A549 (cell line): ENCODE data around the gene ETFB. TPM values are rescaled to one million over a fixed set of nuclear protein-coding genes. Genes with fewer than 3 reads are reported as not detected.

Experiments used
- ATAC-seq, 2 experiments: fragments of 200-7000 bp in 1 of 2; fragments of >200 bp in 1 of 2; cut with Nextera tagmentation in 1 of 2; cut with Tn5 transposase in 1 of 2; 3 replicates each; pipeline versions ENCODE4 v1.8.0 to v1.9.1; 2018 to 2020; ENCODE audit warnings: mild to moderate bottlenecking in 1 of 2, moderate library complexity in 1 of 2
- CTCF ChIA-PET: fragments of 300-600 bp; sonication (Branson Sonifier 250); formaldehyde crosslinking; extraction: SDS; loops from one replicate; lab custom pipeline; 2021; ENCODE audit warnings: antibody characterized with exemption, inconsistent platforms; lab: Yijun Ruan, JAX
- POLR2A ChIA-PET: fragments of 350-600 bp; formaldehyde crosslinking; extraction: SDS; loops from one replicate; lab custom pipeline; 2021; ENCODE audit warnings: antibody characterized with exemption, inconsistent platforms; lab: Yijun Ruan, JAX
- DNase-seq, 2 experiments: peaks; one replicate each; pipeline versions ENCODE4 v3.0.0 to v3.0.0-alpha.2; 2011 to 2016; ENCODE audit warnings: low read depth in 1 of 2, low spot score in 1 of 2
- FAIRE-seq: peaks from 2 replicates; lab custom pipeline; 2011; peaks lifted over from hg19 to GRCh38; lab: Jason Lieb, UNC
- H3K27ac ChIP-seq, 2 experiments: fragments of >200 bp; sonication (Bioruptor Twin); formaldehyde crosslinking; 3 replicates each; pipeline ENCODE4 v1.5.1; 2016 to 2017
- H3K4me1 ChIP-seq: fragments of >200 bp; sonication (Bioruptor Twin); formaldehyde crosslinking; 3 replicates; pipeline ENCODE4 v1.6.1; 2016
- H3K4me2 ChIP-seq: fragments of >200 bp; sonication (Bioruptor Twin); formaldehyde crosslinking; 3 replicates; pipeline ENCODE4 v1.6.1; 2016
- H3K4me3 ChIP-seq: fragments of >200 bp; sonication (Bioruptor Twin); formaldehyde crosslinking; 3 replicates; pipeline ENCODE4 v1.5.1; 2016
- H3K9me3 ChIP-seq: fragments of >200 bp; sonication (Bioruptor Twin); formaldehyde crosslinking; 3 replicates; pipeline ENCODE4 v1.6.1; 2016
- CBX2 ChIP-seq: fragments of 200-600 bp; sonication (generic); IDR thresholded peaks from 2 replicates; pipeline ENCODE4 v1.6.1; 2016; ENCODE audit warnings: low read depth, mild to moderate bottlenecking, borderline replicate concordance
- CHD2 ChIP-seq: fragments of 150-350 bp; IDR thresholded peaks from 2 replicates; pipeline ENCODE4 v1.6.1; 2014; ENCODE audit warnings: low read length; ENCODE audit not compliant: partially characterized antibody
- FOSL2 ChIP-seq, 2 experiments: fragments of 450-650 bp in 1 of 2; fragments of >200 bp in 1 of 2; sonication (Bioruptor Twin) in 1 of 2; formaldehyde crosslinking; IDR thresholded peaks; 2 replicates each; pipeline versions ENCODE4 v1.5.0 to v1.6.1; 2016 to 2020; ENCODE audit warnings: mild to moderate bottlenecking in 1 of 2, moderate library complexity in 1 of 2
- HMGXB4 ChIP-seq: fragments of 250-450 bp; sonication (Bioruptor Pico); IDR thresholded peaks from 2 replicates; pipeline ENCODE4 v1.5.0; 2021; ENCODE audit warnings: mild to moderate bottlenecking, moderate library complexity, borderline replicate concordance
- JUNB ChIP-seq: fragments of >200 bp; sonication (Bioruptor Twin); formaldehyde crosslinking; IDR thresholded peaks from 2 replicates; pipeline ENCODE4 v1.6.1; 2016
- KDM1A ChIP-seq: fragments of 200-600 bp; sonication (generic); IDR thresholded peaks from 2 replicates; pipeline ENCODE4 v1.6.1; 2016; ENCODE audit warnings: low read depth, mild to moderate bottlenecking
- MAX ChIP-seq: IDR thresholded peaks from 2 replicates; pipeline ENCODE4 v1.6.1; 2012
- MAZ ChIP-seq: fragments of 150-350 bp; IDR thresholded peaks from 2 replicates; pipeline ENCODE4 v1.6.1; 2014; ENCODE audit warnings: antibody characterized with exemption, low read depth, low read length, borderline replicate concordance
- POLR2A ChIP-seq: IDR thresholded peaks from 2 replicates; pipeline ENCODE4 v1.6.1; 2012; ENCODE audit warnings: mild to moderate bottlenecking, low read length
- RAD21 ChIP-seq, 2 experiments: fragments of >200 bp in 1 of 2; sonication (Bioruptor Twin) in 1 of 2; formaldehyde crosslinking in 1 of 2; IDR thresholded peaks in 1 of 2; conservative IDR thresholded peaks in 1 of 2; 2 replicates in 1 of 2; 3 replicates in 1 of 2; pipeline ENCODE4 v1.6.1; 2012 to 2018; ENCODE audit warnings: inconsistent platforms in 1 of 2
- SMC3 ChIP-seq: fragments of >200 bp; sonication (Bioruptor Twin); formaldehyde crosslinking; IDR thresholded peaks from 3 replicates; pipeline ENCODE4 v1.6.1; 2018; ENCODE audit warnings: inconsistent platforms
- WGBS: methylation state at CpG from one replicate; pipeline ENCODE4 v1.1.6; 2017; ENCODE audit errors: missing lambda C conversion rate; 5-methylcytosine and 5-hydroxymethylcytosine counted together
- polyA plus RNA-seq, 4 experiments: library from polyadenylated mRNA; depleted of rRNA in 3 of 4; stranded (reverse); fragments of >200 nt; fragmentation: RNase III in 1 of 4; extraction: RNeasy Plus Mini Kit Qiagen cat#74134 plus additional on column Dnase treatment in 1 of 4; gene quantifications; 2 replicates in 3 of 4; 3 replicates in 1 of 4; pipeline ENCODE4 v1.2.3, GENCODE V29; 2011 to 2017

Gene ETFB
- polyA plus RNA-seq, 2 of the 4 experiments (the other 2 are of a cell fraction): 149 to 267 TPM

DNA sequence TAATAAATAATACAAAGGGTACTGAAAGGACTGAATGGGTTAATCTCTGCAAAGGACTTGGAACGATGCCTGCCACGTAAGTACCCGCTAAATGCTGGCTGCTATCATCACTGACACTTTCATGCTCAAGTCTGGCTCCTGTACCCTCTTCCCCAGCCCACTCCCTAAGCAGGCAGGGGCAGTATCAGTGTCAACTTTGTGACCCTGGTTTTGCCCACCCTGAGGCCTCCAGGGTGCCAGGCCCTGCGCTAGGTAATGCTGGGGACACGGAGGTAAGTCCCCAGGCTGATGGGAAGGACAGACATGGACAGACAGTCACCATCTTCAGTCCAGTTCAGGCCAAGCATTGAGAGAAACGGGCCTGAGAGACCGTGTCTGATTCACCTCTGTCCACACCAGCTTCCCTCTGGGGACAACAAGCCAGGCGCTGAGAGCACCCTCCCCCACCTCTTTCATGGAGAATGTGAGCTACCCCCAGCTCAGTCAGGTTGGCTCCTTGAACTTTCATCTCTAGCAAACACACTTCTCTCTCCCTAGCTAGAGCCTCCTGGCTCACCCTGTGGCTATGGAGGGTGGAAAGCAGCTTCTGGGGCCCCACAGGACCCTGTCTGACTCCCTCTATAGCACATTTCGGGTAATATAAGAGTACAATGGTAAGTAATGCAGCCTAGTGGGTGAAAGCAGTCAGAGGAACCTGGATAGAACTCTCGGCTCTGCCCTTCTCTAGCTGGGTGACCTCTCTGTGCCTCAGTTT, 800 bp downstream of the ETFB start:
- TF ChIP-seq POLR2A: 0 out of 2 replicates have a peak, but pooled peaks have one; percentile 23
- TF ChIP-seq KDM1A: no peak
- 0 out of 5 replicates have a peak, but pooled peaks of 1 of the 2 experiments have one; percentile 9 for TF ChIP-seq RAD21 (conservative IDR thresholded peaks at IDR 0.05 in 1 of 2, IDR thresholded peaks at IDR 0.05 in 1 of 2)
- Histone ChIP-seq H3K9me3 (no peaks in the 10 kb centered on the region), H3K4me2 (peak overlapping the region; percentile 90), H3K4me3 (peak overlapping the region; percentile 61), H3K27ac (peak overlapping the region; percentile 87 to 96), H3K4me1 (peaks cover 53% of the 10 kb centered on the region)
- WGBS: 6% methylated on average over 10 of the region's 10 CpGs
- FAIRE-seq: no peak
- peak; percentile 2 to 6; a peak in 4 of 6 replicates for ATAC-seq
- CTCF ChIA-PET: interaction anchor here (1.0 to 5.6 kb wide), 7 partner anchors 9 to 42 kb away, joined by 3 to 46 read pairs (median 3); partner anchors contain the start of gene VSIG10L
- DNase-seq: peak in 1 of 2 experiments; percentile 63
- POLR2A ChIA-PET: interaction anchor here (0.6 to 4.8 kb wide), 3 partner anchors 23 to 29 kb away, joined by 3 to 52 read pairs (median 7); partner anchors contain the start of gene VSIG10L

GRCh38 chr19:51364200-51365106, 1.7 kb downstream of the ETFB start:
- POLR2A ChIA-PET: interaction anchor here (4.8 kb wide), 1 partner anchor 25 kb away, joined by 52 read pairs; no protein-coding TSS in a partner anchor
- peaks cover 62% of the 10 kb centered on the region for H3K4me1 ChIP-seq
- ATAC-seq: no peak
- no peak for FAIRE-seq
- WGBS: 43% methylated on average over 15 of the region's 15 CpGs
- no peaks in the 10 kb centered on the region for H3K9me3 ChIP-seq
- no peak overlapping the region for H3K4me3 ChIP-seq
- H3K4me2 ChIP-seq: peak overlapping the region; percentile 90
- CTCF ChIA-PET: interaction anchor here (0.6 to 5.6 kb wide), 7 partner anchors 8 to 33 kb away, joined by 3 to 46 read pairs (median 4); partner anchors contain the start of gene VSIG10L
- peak overlapping the region; percentile 87 to 96 for H3K27ac ChIP-seq
- TF ChIP-seq JUNB (0 out of 2 replicates have a peak, but pooled peaks have one; percentile 13), FOSL2 (IDR thresholded peaks at IDR 0.05) (no peak), FOSL2 (CRISPR knock-in tag; IDR thresholded peaks at IDR 0.05) (peak; percentile 40; the same call in 1 of the 2 replicates), HMGXB4 (CRISPR knock-in tag) (no peak), MAX (peak; percentile 57)
- peak; percentile 50 to 70 for DNase-seq

GRCh38 chr19:51361239-51361638, 4.9 kb downstream of the ETFB start:
- FAIRE-seq: no peak
- WGBS: 88% methylated on average over 13 of the region's 13 CpGs
- no peak for DNase-seq
- Histone ChIP-seq H3K4me1 (peaks cover 73% of the 10 kb centered on the region), H3K9me3 (no peaks in the 10 kb centered on the region), H3K4me3 (no peak overlapping the region), H3K4me2 (no peak overlapping the region; the same call in 2 of the 3 replicates), H3K27ac (peak overlapping the region; percentile 87 to 96; a peak in 4 of 6 replicates)
- ChIA-PET CTCF (interaction anchor here (0.6 to 5.6 kb wide), 4 partner anchors 20 to 335 kb away, joined by 3 to 46 read pairs (median 3); partner anchors contain the start of gene VSIG10L), POLR2A (no interaction called here)
- TF ChIP-seq CHD2 (no peak), CBX2 (no peak), FOSL2 (IDR thresholded peaks at IDR 0.05) (no peak), FOSL2 (CRISPR knock-in tag; IDR thresholded peaks at IDR 0.05) (no peak), MAZ (no peak)
- no peak for ATAC-seq

GRCh38 chr19:51359294-51359693, 6.9 kb downstream of the ETFB start:
- Histone ChIP-seq H3K9me3 (no peaks in the 10 kb centered on the region), H3K4me3 (no peak overlapping the region), H3K27ac (peak overlapping the region; percentile 79 to 96), H3K4me2 (peak overlapping the region; percentile 52), H3K4me1 (peaks cover 67% of the 10 kb centered on the region)
- CTCF ChIA-PET: interaction anchor here (0.6 to 3.5 kb wide), 6 partner anchors 11 to 431 kb away, joined by 3 to 19 read pairs (median 4); partner anchors contain the start of gene VSIG10L
- 70% methylated on average over 4 of the region's 4 CpGs for WGBS
- DNase-seq (peak in 1 of 2 experiments; percentile 76), FAIRE-seq (no peak), ATAC-seq (peak; percentile 28 to 40; a peak in 4 of 6 replicates)
- POLR2A ChIA-PET: interaction anchor here (1.0 to 2.7 kb wide), 2 partner anchors 8 to 20 kb away, joined by 3 to 19 read pairs; no protein-coding TSS in a partner anchor
- TF ChIP-seq HMGXB4 (CRISPR knock-in tag) (no peak), SMC3 (0 out of 3 replicates have a peak, but pooled peaks have one; percentile 7)
- TF ChIP-seq, all 56 proteins: peak for 1
